ENCODE measurements around the gene MGAT4C. TPM values are rescaled to one million over a fixed set of nuclear protein-coding genes. Genes with fewer than 3 reads are reported as not detected.

The MGAT4C gene
- total and polyA plus RNA-seq, 8 donors: 0.20 to 2.7 (median 0.86) TPM

DNA sequence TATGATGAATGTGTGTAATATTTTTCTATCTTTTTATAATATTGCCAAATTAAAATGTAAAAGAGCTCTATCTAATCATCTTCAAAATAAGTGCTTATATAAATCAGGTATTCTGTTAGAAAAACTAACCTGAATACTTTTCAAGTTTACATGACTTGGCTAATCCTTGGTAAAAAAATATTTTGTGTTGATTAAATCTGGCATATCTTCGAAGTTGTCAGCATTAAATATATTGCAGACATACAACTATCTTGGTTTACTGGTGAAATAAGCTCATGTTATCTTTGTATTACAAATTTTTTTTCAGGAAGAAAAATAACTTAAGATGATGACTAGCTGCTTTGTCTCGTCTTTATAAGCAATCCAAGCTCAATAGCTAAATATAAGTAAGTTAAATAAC is 39.6 kb downstream of the MGAT4C start:
- ATAC-seq (no peak), DNase-seq (no peak)
- H3K27me3 ChIP-seq: no peaks in the 10 kb centered on the region
- no peaks in the 10 kb centered on the region for H3K36me3 ChIP-seq
- intact Hi-C loops (cut with DNase I): no loop called here
- H3K9me3 ChIP-seq: no peaks in the 10 kb centered on the region
- TF ChIP-seq, protein P1, sequence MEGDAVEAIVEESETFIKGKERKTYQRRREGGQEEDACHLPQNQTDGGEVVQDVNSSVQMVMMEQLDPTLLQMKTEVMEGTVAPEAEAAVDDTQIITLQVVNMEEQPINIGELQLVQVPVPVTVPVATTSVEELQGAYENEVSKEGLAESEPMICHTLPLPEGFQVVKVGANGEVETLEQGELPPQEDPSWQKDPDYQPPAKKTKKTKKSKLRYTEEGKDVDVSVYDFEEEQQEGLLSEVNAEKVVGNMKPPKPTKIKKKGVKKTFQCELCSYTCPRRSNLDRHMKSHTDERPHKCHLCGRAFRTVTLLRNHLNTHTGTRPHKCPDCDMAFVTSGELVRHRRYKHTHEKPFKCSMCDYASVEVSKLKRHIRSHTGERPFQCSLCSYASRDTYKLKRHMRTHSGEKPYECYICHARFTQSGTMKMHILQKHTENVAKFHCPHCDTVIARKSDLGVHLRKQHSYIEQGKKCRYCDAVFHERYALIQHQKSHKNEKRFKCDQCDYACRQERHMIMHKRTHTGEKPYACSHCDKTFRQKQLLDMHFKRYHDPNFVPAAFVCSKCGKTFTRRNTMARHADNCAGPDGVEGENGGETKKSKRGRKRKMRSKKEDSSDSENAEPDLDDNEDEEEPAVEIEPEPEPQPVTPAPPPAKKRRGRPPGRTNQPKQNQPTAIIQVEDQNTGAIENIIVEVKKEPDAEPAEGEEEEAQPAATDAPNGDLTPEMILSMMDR (IDR thresholded peaks at IDR 0.05): no peak
- no peak overlapping the region for H3K27ac ChIP-seq
- H3K4me3 ChIP-seq: no peak overlapping the region
- no peaks in the 10 kb centered on the region for H3K4me1 ChIP-seq

DNA sequence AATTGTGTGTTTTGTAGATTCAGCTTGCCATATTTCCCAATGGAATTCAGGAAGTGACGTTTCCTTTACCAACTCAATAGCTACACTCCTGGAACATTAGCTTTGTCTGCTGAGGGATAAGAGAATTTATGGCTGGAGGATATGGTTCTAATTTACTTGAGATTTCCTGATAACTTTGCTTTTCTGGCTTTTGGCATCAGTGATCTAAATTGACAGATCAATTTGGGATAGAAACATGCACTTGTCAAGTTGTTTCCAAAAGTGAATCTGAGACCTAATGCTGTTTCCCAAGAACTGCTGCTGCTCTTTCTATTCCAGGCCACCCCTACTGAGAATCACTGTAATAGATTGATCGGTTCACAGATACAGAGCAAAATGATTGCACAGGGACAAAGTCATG is 43.2 kb downstream of the MGAT4C start:
- H3K27me3 ChIP-seq: no peaks in the 10 kb centered on the region
- no peaks in the 10 kb centered on the region for H3K4me1 ChIP-seq
- H3K9me3 ChIP-seq: no peaks in the 10 kb centered on the region
- ATAC-seq (no peak), DNase-seq (no peak)
- intact Hi-C loops (cut with DNase I): no loop called here
- no peak overlapping the region for H3K27ac ChIP-seq
- TF ChIP-seq, protein P1 (IDR thresholded peaks at IDR 0.05): no peak
- no peaks in the 10 kb centered on the region for H3K36me3 ChIP-seq
- no peak overlapping the region for H3K4me3 ChIP-seq

DNA sequence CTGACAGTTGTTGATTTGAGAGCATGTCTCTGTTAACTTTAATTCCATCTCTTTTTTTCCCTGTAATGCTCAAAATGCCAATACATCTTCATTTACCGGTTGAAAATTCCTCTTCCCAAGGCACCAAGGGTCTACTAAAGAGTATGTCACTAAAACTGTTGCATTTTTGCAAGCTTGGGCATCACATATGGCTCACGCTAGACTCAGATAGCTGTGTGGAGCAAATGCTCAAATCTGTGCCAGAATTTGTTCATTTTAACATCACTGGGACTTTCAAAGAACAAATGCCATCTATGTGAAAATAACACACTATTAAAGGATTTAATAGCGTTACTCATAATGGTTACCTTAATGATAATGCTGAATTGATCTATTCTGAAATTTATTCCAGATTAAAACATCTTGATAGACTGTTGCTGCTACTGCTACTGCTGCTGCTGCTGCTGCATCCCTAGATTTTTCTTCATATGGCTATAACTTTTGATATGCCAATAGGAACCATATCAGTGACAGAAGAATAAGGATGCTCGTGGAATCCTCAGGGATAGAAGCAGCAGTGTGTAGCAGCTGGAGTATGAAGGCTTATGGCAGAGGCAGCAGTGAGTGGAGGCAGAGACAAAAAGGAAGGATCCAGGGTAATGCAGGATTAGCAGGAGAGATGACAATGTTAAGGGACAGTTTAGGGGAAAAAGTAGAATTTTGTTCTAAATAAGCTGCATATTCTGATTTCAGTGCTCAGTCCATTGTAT is 57.3 kb downstream of the MGAT4C start:
- no peaks in the 10 kb centered on the region for H3K36me3 ChIP-seq
- no peaks in the 10 kb centered on the region for H3K27me3 ChIP-seq
- no peak overlapping the region for H3K27ac ChIP-seq
- H3K4me3 ChIP-seq: no peak overlapping the region
- H3K9me3 ChIP-seq: no peaks in the 10 kb centered on the region
- ATAC-seq (no peak), DNase-seq (no peak)
- TF ChIP-seq, protein P1 (IDR thresholded peaks at IDR 0.05): no peak
- intact Hi-C loops (cut with DNase I): no loop called here
- no peaks in the 10 kb centered on the region for H3K4me1 ChIP-seq

DNA sequence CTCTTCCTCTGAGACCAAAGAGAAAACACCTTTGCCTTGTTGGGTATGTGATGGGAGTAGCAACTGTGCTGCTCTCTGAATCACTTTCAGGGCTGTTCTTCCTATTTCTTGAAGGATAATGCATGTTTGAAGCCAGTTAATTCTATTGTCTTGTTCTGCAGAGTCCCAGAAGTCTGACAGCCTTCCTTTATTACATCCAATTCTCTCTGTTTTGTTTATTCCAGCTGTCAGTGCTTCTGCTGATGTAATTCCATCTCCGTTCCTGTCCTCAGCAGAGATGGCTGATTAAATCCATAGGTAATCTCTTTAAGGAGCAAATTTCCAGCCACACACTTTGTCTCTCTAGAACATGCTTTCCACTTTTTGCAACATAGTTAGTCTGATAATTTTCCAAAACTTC is 59.7 kb downstream of the MGAT4C start:
- Histone ChIP-seq H3K36me3 (no peaks in the 10 kb centered on the region), H3K4me1 (no peaks in the 10 kb centered on the region), H3K4me3 (no peak overlapping the region), H3K9me3 (no peaks in the 10 kb centered on the region), H3K27me3 (no peaks in the 10 kb centered on the region), H3K27ac (no peak overlapping the region)
- ATAC-seq (no peak), DNase-seq (no peak)
- TF ChIP-seq, protein P1 (IDR thresholded peaks at IDR 0.05): no peak
- intact Hi-C loops (cut with DNase I): no loop called here

DNA sequence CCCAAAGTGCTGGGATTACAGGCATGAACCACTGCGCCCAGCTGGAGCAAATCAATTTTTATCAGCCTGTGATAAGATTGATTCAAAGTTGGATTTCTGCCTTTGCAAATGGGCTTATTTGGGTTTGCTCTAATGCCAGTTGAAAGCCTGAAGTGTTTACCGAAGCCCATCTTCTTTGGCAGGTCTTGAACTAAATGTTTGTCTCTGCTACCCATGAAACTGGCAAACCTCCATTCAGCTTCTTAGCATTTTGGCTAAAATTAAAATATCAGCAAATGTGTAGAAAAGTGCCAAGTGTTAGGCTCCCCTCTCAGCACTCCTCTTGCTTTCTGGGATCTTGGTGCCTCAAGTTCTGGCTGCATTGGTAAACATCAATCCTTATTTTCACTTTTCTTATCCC is 61.5 kb downstream of the MGAT4C start:
- Histone ChIP-seq H3K36me3 (no peaks in the 10 kb centered on the region), H3K27me3 (no peaks in the 10 kb centered on the region), H3K27ac (no peak overlapping the region), H3K9me3 (no peaks in the 10 kb centered on the region), H3K4me1 (no peaks in the 10 kb centered on the region), H3K4me3 (no peak overlapping the region)
- no peak for ATAC-seq
- no peak for DNase-seq
- intact Hi-C loops (cut with DNase I): no loop called here
- TF ChIP-seq, protein P1 (IDR thresholded peaks at IDR 0.05): no peak
